ENCODE measurements around the gene IL18BP. TPM values are rescaled to one million over a fixed set of nuclear protein-coding genes. Genes with fewer than 3 reads are reported as not detected.

The IL18BP gene
- total RNA-seq, 2 donors from 2014 or later = 0.59 to 3.0 TPM

DNA sequence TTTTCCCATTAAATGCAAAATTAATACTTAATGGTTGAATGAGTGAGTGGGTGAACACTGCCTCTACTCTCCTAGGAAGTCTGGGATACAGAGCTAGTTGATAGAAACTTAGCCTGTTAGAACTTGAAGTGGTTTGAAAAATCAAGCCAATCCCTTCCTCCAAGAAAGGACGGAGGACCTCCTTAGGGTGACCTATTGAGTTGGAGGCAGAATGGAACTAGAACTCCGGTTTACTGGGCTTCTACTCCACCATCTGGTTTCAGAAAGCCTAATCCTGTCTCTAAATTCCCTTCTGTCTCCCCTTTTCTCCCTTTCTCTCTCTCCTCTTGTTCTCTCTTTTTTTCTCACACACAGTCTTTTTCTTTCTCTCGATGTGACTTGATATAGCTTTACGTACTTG, 19.6 kb upstream of the IL18BP start:
- Histone ChIP-seq H3K4me3 (no peak overlapping the region), H3K4me1 (no peaks in the 10 kb centered on the region), H3K36me3 (peaks cover 12% of the 10 kb centered on the region), H3K27me3 (no peaks in the 10 kb centered on the region), H3K9me3 (no peaks in the 10 kb centered on the region), H3K27ac (no peak overlapping the region)
- TF ChIP-seq, protein P1, sequence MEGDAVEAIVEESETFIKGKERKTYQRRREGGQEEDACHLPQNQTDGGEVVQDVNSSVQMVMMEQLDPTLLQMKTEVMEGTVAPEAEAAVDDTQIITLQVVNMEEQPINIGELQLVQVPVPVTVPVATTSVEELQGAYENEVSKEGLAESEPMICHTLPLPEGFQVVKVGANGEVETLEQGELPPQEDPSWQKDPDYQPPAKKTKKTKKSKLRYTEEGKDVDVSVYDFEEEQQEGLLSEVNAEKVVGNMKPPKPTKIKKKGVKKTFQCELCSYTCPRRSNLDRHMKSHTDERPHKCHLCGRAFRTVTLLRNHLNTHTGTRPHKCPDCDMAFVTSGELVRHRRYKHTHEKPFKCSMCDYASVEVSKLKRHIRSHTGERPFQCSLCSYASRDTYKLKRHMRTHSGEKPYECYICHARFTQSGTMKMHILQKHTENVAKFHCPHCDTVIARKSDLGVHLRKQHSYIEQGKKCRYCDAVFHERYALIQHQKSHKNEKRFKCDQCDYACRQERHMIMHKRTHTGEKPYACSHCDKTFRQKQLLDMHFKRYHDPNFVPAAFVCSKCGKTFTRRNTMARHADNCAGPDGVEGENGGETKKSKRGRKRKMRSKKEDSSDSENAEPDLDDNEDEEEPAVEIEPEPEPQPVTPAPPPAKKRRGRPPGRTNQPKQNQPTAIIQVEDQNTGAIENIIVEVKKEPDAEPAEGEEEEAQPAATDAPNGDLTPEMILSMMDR (IDR thresholded peaks at IDR 0.05) = no peak
- DNase-seq (ENCODE audit: low spot score) = no peak

DNA sequence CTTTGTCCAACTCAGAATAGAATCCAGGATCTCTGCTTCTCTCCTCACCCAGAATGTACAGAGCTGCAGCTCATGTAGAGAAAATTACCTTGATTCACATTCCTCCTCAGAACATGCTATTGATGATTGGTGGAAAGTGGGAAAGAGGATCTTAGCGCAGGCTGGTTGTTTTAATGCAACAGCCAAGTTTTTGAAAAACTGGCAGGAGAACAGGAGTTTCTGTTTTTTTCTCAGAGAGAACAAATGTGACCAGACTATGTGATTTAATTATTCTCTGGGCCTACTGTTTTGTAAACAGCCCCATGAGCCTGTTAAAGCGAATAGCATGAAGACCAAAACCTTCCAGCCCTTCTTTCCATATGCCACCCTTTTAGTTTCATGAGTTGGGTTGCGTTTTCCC, 19.1 kb upstream of the IL18BP start:
- TF ChIP-seq, protein P1 (IDR thresholded peaks at IDR 0.05) = no peak
- Histone ChIP-seq H3K27me3 (no peaks in the 10 kb centered on the region), H3K27ac (no peak overlapping the region), H3K9me3 (no peaks in the 10 kb centered on the region), H3K4me3 (no peak overlapping the region), H3K36me3 (peaks cover 12% of the 10 kb centered on the region), H3K4me1 (no peaks in the 10 kb centered on the region)
- no peak for DNase-seq (ENCODE audit: low spot score)

DNA sequence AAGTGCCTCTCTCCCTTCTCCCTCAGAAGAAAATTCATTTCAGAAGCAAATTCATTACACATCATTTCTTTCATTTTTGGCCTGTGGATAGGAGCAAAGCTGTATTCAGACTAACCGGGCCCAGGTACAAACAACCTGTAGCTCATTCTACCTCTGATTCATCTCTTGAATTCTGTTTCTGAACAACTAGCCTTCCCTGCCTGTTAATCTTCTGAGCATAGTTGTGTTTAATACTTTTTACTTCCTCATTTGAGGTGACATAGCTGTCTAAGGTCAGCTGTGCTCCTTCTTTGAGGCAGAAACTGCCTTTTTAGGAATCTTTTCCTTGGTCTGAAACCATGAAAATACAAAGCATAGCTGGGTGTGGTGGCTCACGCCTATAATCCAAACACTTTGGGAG, 12.6 kb upstream of the IL18BP start:
- Histone ChIP-seq H3K4me1 (peaks cover 0 to 4% of the 10 kb centered on the region in 2 donors), H3K27me3 (no peaks in the 10 kb centered on the region), H3K4me3 (no peak overlapping the region), H3K9me3 (no peaks in the 10 kb centered on the region), H3K27ac (no peak overlapping the region), H3K36me3 (peaks cover 16% of the 10 kb centered on the region)
- TF ChIP-seq, protein P1 (IDR thresholded peaks at IDR 0.05) = no peak
- no peak for DNase-seq (ENCODE audit: low spot score)

DNA sequence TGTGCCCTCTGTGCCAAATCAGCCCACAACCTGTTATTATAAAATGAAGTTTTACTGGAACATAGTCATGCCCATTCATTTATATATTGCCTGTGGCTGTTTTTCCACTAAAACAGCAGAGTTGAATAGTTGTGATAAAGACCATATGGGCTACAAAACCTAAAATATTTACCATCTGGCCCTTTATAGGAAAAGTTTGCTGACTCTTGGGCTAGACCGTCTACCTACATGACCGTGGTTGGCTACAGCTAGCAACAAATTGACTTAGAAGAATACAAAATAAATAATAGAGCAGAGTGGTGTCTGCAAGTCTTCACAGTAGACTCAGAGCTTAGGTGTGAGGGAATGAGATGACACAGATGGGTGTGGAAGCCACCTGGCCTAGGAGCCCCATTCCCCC, 11.2 kb upstream of the IL18BP start:
- H3K27me3 ChIP-seq = no peaks in the 10 kb centered on the region
- H3K9me3 ChIP-seq = no peaks in the 10 kb centered on the region
- H3K4me3 ChIP-seq = no peak overlapping the region
- DNase-seq (ENCODE audit: low spot score) = no peak
- H3K4me1 ChIP-seq = peaks cover 0 to 4% of the 10 kb centered on the region in 2 donors
- peaks cover 16% of the 10 kb centered on the region for H3K36me3 ChIP-seq
- H3K27ac ChIP-seq = no peak overlapping the region
- TF ChIP-seq, protein P1 (IDR thresholded peaks at IDR 0.05) = no peak

DNA sequence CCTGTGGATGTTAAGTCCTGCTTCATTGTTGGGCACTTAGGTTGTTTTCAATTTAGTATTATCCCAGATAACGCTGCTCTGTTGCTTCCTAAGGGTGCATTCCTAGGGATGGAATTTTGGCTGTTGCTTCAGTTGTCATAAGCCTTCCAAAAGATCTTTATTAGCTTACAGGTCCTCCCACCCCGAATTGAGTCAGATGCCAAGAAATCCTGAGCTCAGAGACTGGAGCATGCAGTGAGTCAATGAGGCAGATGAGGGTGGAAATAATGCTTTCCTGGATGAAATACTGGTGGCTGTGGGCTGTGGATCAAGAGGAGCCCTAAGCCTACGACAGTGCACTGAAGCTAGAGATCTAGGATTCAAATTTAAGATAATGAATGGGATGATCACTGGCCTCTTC, 10.7 kb upstream of the IL18BP start:
- H3K27ac ChIP-seq = no peak overlapping the region
- H3K9me3 ChIP-seq = no peaks in the 10 kb centered on the region
- H3K4me1 ChIP-seq = peaks cover 0 to 4% of the 10 kb centered on the region in 2 donors
- no peak for DNase-seq (ENCODE audit: low spot score)
- no peak overlapping the region for H3K4me3 ChIP-seq
- peaks cover 15% of the 10 kb centered on the region for H3K36me3 ChIP-seq
- H3K27me3 ChIP-seq = no peaks in the 10 kb centered on the region
- TF ChIP-seq, protein P1 (IDR thresholded peaks at IDR 0.05) = no peak

DNA sequence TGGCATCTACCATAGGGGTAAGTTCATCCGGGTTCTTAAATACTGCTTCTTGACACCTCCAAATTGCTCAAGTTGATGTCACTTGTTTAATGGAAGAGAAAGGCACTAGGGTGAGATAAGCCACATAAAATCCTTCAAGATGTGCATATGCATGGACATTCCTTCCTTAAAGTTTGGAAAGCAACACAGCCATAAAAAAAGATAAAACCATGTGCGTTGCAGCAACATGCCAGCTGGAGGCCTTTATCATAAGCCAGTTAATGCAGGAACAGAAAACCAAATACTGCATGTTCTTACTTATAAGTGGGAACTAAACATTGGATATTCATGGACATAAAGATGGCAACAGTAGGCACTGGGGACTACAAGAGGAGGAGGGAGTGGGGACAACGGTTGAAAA, 8.0 kb upstream of the IL18BP start:
- Histone ChIP-seq H3K27me3 (no peaks in the 10 kb centered on the region), H3K9me3 (no peaks in the 10 kb centered on the region), H3K27ac (no peak overlapping the region), H3K36me3 (peaks cover 4% of the 10 kb centered on the region), H3K4me3 (no peak overlapping the region), H3K4me1 (peaks cover 0 to 4% of the 10 kb centered on the region in 2 donors)
- TF ChIP-seq, protein P1 (IDR thresholded peaks at IDR 0.05) = no peak
- DNase-seq (ENCODE audit: low spot score) = no peak
